Gastroesophageal sphincter (tissue), 3 donors: ENCODE results near the gene LAMB4.
A peak's percentile ranks its signal among the peaks of the same experiment; 100 is the strongest.

Experiments
- EP300 ChIP-seq: sonication (generic); formaldehyde crosslinking; IDR thresholded peaks from one replicate; pipeline ENCODE4 v1.6.1; 2017; ENCODE audit warnings: antibody characterized with exemption, mild to moderate bottlenecking
- TF ChIP-seq, protein P1 (sequence below), 4 experiments: fragments of 200-600 bp in 2 of 4; fragments of 450-650 bp in 2 of 4; sonication (generic) in 1 of 4; IDR thresholded peaks; one replicate each; pipeline ENCODE4 v1.5.1; 2017 to 2019; ENCODE audit warnings: antibody characterized with exemption in 4 of 4, mild to moderate bottlenecking in 2 of 4, moderate library complexity in 2 of 4

DNA sequence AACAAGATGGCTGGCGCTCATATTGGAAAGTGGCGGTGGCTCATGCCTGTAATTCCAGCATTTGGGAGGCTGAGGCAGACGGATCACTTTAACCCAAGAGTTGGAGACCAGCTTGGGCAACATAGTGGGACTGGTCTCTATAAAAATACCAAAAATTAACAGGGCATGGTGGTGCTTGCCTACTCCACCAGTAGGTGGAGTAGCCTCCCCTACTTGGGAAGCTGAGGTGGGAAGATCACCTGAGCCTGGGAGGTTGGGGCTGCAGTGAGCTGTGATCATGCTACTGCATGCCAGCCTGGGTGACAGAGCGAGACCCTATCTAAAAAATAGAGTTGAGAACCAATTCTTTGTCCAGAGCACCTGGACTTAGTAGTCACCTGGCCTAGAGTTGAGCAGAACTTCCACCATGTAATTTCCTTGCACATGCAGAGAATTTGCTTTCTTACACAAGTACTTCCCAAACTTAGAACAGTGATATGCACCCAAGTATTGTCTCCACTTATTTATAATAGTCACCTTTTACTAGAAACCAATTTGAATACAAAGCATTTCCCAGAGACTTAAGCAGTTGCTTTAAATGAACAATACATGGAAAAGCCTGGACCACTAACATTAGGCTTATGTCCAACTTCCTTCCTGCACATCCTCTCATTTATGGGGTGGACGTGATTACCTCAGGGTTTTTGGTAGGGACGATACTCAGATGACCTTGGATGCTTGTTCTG lies 15.9 kb downstream of the LAMB4 start:
- no peak for TF ChIP-seq EP300
- TF ChIP-seq, protein P1, sequence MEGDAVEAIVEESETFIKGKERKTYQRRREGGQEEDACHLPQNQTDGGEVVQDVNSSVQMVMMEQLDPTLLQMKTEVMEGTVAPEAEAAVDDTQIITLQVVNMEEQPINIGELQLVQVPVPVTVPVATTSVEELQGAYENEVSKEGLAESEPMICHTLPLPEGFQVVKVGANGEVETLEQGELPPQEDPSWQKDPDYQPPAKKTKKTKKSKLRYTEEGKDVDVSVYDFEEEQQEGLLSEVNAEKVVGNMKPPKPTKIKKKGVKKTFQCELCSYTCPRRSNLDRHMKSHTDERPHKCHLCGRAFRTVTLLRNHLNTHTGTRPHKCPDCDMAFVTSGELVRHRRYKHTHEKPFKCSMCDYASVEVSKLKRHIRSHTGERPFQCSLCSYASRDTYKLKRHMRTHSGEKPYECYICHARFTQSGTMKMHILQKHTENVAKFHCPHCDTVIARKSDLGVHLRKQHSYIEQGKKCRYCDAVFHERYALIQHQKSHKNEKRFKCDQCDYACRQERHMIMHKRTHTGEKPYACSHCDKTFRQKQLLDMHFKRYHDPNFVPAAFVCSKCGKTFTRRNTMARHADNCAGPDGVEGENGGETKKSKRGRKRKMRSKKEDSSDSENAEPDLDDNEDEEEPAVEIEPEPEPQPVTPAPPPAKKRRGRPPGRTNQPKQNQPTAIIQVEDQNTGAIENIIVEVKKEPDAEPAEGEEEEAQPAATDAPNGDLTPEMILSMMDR (IDR thresholded peaks at IDR 0.05) = peak in 1 of 4 experiments; percentile 35
